Spleen (tissue), 7 donors: ENCODE results near the gene BATF.

Source experiments
- CTCF ChIP-seq, 11 experiments: fragments of 200-600 bp in 7 of 11; fragments of 450-650 bp in 4 of 11; sonication (generic) in 4 of 11; IDR thresholded peaks in 8 of 11; conservative IDR thresholded peaks in 3 of 11; 1 replicate in 7 of 11; 2 replicates in 4 of 11; pipeline versions ENCODE4 v1.4.0 to v1.8.0; 2016 to 2021; ENCODE audit warnings: antibody characterized with exemption in 11 of 11, inconsistent platforms in 4 of 11, mild to moderate bottlenecking in 1 of 11
- POLR2A ChIP-seq, 3 donors: fragments of 450-650 bp; IDR thresholded peaks; one replicate each; pipeline ENCODE4 v1.5.1; 2017; ENCODE audit warnings: antibody characterized with exemption in 3 of 3, mild to moderate bottlenecking in 1 of 3
- POLR2AphosphoS5 ChIP-seq, 3 donors: sonication (generic); formaldehyde crosslinking; IDR thresholded peaks; one replicate each; pipeline ENCODE4 v1.5.1; 2017; ENCODE audit warnings: antibody characterized with exemption in 3 of 3
- donor health status: DM: no; HTN: no; CAD: no; lungs with moderate emphysema.
- donor health status: DM: no; HTN: no; CAD: no.
- donor health status: DM: no; HTN: no; CAD: no.

- TF ChIP-seq POLR2A (IDR thresholded peaks at IDR 0.05) (no peak), CTCF (IDR thresholded peaks at IDR 0.05 in 8 of 11, conservative IDR thresholded peaks at IDR 0.05 in 3 of 11) (no peak), POLR2AphosphoS5 (IDR thresholded peaks at IDR 0.05) (no peak)
Measured at GRCh38 chr14:75570797-75571196, 48.5 kb downstream of the BATF start.
